H1 (cell line): ENCODE data around the gene GPR42. TPM values are rescaled to one million over a fixed set of nuclear protein-coding genes. Genes with fewer than 3 reads are reported as not detected.

Experiments used
- CTCF ChIA-PET: fragments of 300-600 bp; sonication (Branson Sonifier 250); formaldehyde crosslinking; loops from one replicate; lab custom pipeline; 2021; ENCODE audit not compliant: partially characterized antibody; lab: Charles Lee
- POLR2A ChIA-PET: fragments of 300-600 bp; sonication (Branson Sonifier 250); formaldehyde crosslinking; loops from one replicate; lab custom pipeline; 2021; ENCODE audit warnings: inconsistent platforms; ENCODE audit not compliant: partially characterized antibody; lab: Charles Lee
- DNase-seq, 2 experiments: peaks; one replicate each; pipeline versions ENCODE4 v3.0.0 to v3.0.0-alpha.2; 2010 to 2022; ENCODE audit warnings: low spot score in 2 of 2, low read depth in 1 of 2, mixed read lengths in 1 of 2
- FAIRE-seq: peaks from 2 replicates; lab custom pipeline; 2011; peaks lifted over from hg19 to GRCh38; lab: Jason Lieb, UNC
- H2AFZ ChIP-seq: 2 replicates; pipeline ENCODE4 v1.8.1; 2012; ENCODE audit warnings: low read length, inconsistent platforms
- H2AK5ac ChIP-seq: 2 replicates; pipeline ENCODE4 v1.6.1; 2013; ENCODE audit warnings: low read depth, low read length
- H2BK120ac ChIP-seq: replicated peaks from 2 replicates; pipeline ENCODE3; 2013; ENCODE audit warnings: low read depth, low read length, inconsistent platforms
- H2BK12ac ChIP-seq: 2 replicates; pipeline ENCODE4 v1.6.1; 2013; ENCODE audit warnings: low read depth, low read length
- H2BK15ac ChIP-seq: 2 replicates; pipeline ENCODE4 v1.6.1; 2013; ENCODE audit warnings: low read length
- H2BK20ac ChIP-seq: 2 replicates; pipeline ENCODE4 v1.6.1; 2013; ENCODE audit warnings: low read length
- H2BK5ac ChIP-seq: 2 replicates; pipeline ENCODE4 v1.6.1; 2013; ENCODE audit warnings: low read depth, low read length
- H3K14ac ChIP-seq: 2 replicates; pipeline ENCODE4 v1.6.1; 2013; ENCODE audit warnings: inconsistent platforms; ENCODE audit not compliant: insufficient read length
- H3K18ac ChIP-seq: 2 replicates; pipeline ENCODE4 v1.6.1; 2013; ENCODE audit warnings: low read length; ENCODE audit errors: extremely low read depth
- H3K23ac ChIP-seq: 2 replicates; pipeline ENCODE4 v1.6.1; 2013; ENCODE audit warnings: inconsistent platforms; ENCODE audit not compliant: insufficient read length
- H3K23me2 ChIP-seq: 2 replicates; pipeline ENCODE4 v1.6.1; 2013; ENCODE audit warnings: low read depth, low read length
- H3K27ac ChIP-seq: 2 replicates; pipeline ENCODE4 v1.6.1; 2011; ENCODE audit warnings: low read depth, low read length, inconsistent platforms
- H3K27me3 ChIP-seq, 4 experiments: replicated peaks in 1 of 4; 1 replicate in 1 of 4; 2 replicates in 3 of 4; pipeline versions ENCODE4 v1.6.1 to v1.8.1; 2011 to 2013; ENCODE audit warnings: low read length in 3 of 4, mild to moderate bottlenecking in 3 of 4, inconsistent platforms in 2 of 4, mixed read lengths in 2 of 4, moderate library complexity in 1 of 4; ENCODE audit not compliant: control insufficient read depth in 3 of 4, insufficient read depth in 3 of 4; ENCODE audit errors: extremely low read depth in 1 of 4
- H3K36me3 ChIP-seq, 4 experiments: 2 replicates each; pipeline versions ENCODE4 v1.6.1 to v1.8.1; 2011 to 2013; ENCODE audit warnings: mild to moderate bottlenecking in 4 of 4, low read length in 3 of 4, moderate library complexity in 2 of 4, control low read depth in 1 of 4, inconsistent platforms in 1 of 4; ENCODE audit not compliant: insufficient read depth in 4 of 4, control insufficient read depth in 2 of 4
- H3K4ac ChIP-seq: replicated peaks from 2 replicates; pipeline ENCODE3; 2013; ENCODE audit warnings: low read length, low read depth, mixed read lengths, inconsistent platforms; ENCODE audit not compliant: insufficient read length
- H3K4me1 ChIP-seq, 4 experiments: replicated peaks in 1 of 4; 1 replicate in 1 of 4; 2 replicates in 3 of 4; pipeline versions ENCODE4 v1.6.1 to v1.8.1; 2011 to 2013; ENCODE audit warnings: low read length in 3 of 4, inconsistent platforms in 2 of 4, mixed read lengths in 1 of 4; ENCODE audit not compliant: insufficient read depth in 4 of 4, control insufficient read depth in 3 of 4
- H3K4me2 ChIP-seq, 2 experiments: 2 replicates each; pipeline versions ENCODE4 v1.6.1 to v1.8.1; 2011 to 2013; ENCODE audit warnings: low read depth in 2 of 2, low read length in 2 of 2, control low read depth in 1 of 2, inconsistent platforms in 1 of 2, mild to moderate bottlenecking in 1 of 2; ENCODE audit not compliant: insufficient read depth in 1 of 2
- H3K4me3 ChIP-seq, 4 experiments: fragments of 200-600, 300-600 bp in 1 of 4; sonication (generic), shearing (Covaris generic), sonication (Bioruptor Twin) in 1 of 4; 2 replicates each; pipeline versions ENCODE4 v1.5.1 to v1.8.1; 2011 to 2016; ENCODE audit warnings: low read length in 4 of 4, low read depth in 3 of 4, control low read depth in 2 of 4, inconsistent platforms in 2 of 4, mild to moderate bottlenecking in 2 of 4, mixed read lengths in 1 of 4, moderate library complexity in 1 of 4; ENCODE audit not compliant: insufficient read depth in 2 of 4; ENCODE audit errors: extremely low read depth in 1 of 4
- H3K56ac ChIP-seq: replicated peaks from 2 replicates; pipeline ENCODE3; 2013; ENCODE audit warnings: low read depth, mild to moderate bottlenecking, mixed read lengths, low read length, inconsistent platforms; ENCODE audit not compliant: insufficient read length
- H3K79me1 ChIP-seq: 2 replicates; pipeline ENCODE4 v1.6.1; 2013; ENCODE audit warnings: low read depth, low read length, control low read depth
- H3K79me2 ChIP-seq, 2 experiments: 2 replicates each; pipeline versions ENCODE4 v1.6.1 to v1.8.1; 2012 to 2013; ENCODE audit warnings: low read length in 2 of 2, mild to moderate bottlenecking in 2 of 2, inconsistent platforms in 1 of 2; ENCODE audit not compliant: insufficient read depth in 2 of 2, control insufficient read depth in 1 of 2
- H3K9ac ChIP-seq, 4 experiments: replicated peaks in 1 of 4; 1 replicate in 1 of 4; 2 replicates in 3 of 4; pipeline versions ENCODE4 v1.6.1 to v1.8.1; 2011 to 2013; ENCODE audit warnings: low read depth in 3 of 4, low read length in 3 of 4, control low read depth in 2 of 4, mild to moderate bottlenecking in 2 of 4, moderate library complexity in 2 of 4, inconsistent platforms in 1 of 4; ENCODE audit errors: extremely low read depth in 1 of 4
- H3K9me3 ChIP-seq, 2 experiments: 2 replicates each; pipeline versions ENCODE4 v1.6.1 to v1.8.1; 2012 to 2013; ENCODE audit warnings: mild to moderate bottlenecking in 2 of 2, moderate library complexity in 2 of 2, control low read depth in 1 of 2, inconsistent platforms in 1 of 2, low read depth in 1 of 2, low read length in 1 of 2, mixed read lengths in 1 of 2; ENCODE audit not compliant: insufficient read depth in 2 of 2
- H4K20me1 ChIP-seq, 2 experiments: replicated peaks in 1 of 2; 2 replicates each; pipeline versions ENCODE3 to v1.8.1; 2011 to 2013; ENCODE audit warnings: inconsistent platforms in 2 of 2, low read length in 2 of 2, mild to moderate bottlenecking in 1 of 2; ENCODE audit not compliant: insufficient read depth in 2 of 2, control insufficient read depth in 1 of 2
- H4K5ac ChIP-seq: 2 replicates; pipeline ENCODE4 v1.6.1; 2013; ENCODE audit warnings: low read length, low read depth, mixed read lengths, inconsistent platforms; ENCODE audit not compliant: insufficient read length
- H4K8ac ChIP-seq: 2 replicates; pipeline ENCODE4 v1.8.0; 2013; ENCODE audit warnings: mild to moderate bottlenecking, moderate library complexity, low read length, inconsistent platforms; ENCODE audit not compliant: insufficient read depth; ENCODE audit errors: extremely low read depth
- H4K91ac ChIP-seq: replicated peaks from 2 replicates; pipeline ENCODE3; 2013; ENCODE audit warnings: low read length, mixed read lengths, inconsistent platforms; ENCODE audit not compliant: insufficient read length
- BACH1 ChIP-seq: IDR thresholded peaks from 2 replicates; pipeline ENCODE4 v1.6.1; 2012; ENCODE audit warnings: low read length, improper control_type of control experiment
- BCL11A ChIP-seq, 2 experiments: IDR thresholded peaks; one replicate each; pipeline ENCODE4 v1.6.1; 2011; ENCODE audit warnings: low read depth in 2 of 2, low read length in 2 of 2, mild to moderate bottlenecking in 2 of 2
- CHD2 ChIP-seq: IDR thresholded peaks from 2 replicates; pipeline ENCODE4 v1.6.1; 2012; ENCODE audit warnings: low read length, improper control_type of control experiment
- POLR2A ChIP-seq, 2 experiments: IDR thresholded peaks; 1 replicate in 1 of 2; 2 replicates in 1 of 2; pipeline ENCODE4 v1.6.1; 2011; ENCODE audit warnings: low read depth in 2 of 2, low read length in 2 of 2, mild to moderate bottlenecking in 2 of 2; ENCODE audit errors: control extremely low read depth in 1 of 2
- TAF1 ChIP-seq: IDR thresholded peaks from 2 replicates; pipeline ENCODE4 v1.6.1; 2011; ENCODE audit warnings: mild to moderate bottlenecking, low read depth, low read length
- TCF12 ChIP-seq: IDR thresholded peaks from 2 replicates; pipeline ENCODE4 v1.6.1; 2011; ENCODE audit warnings: low read depth, mild to moderate bottlenecking, low read length
- YY1 ChIP-seq: IDR thresholded peaks from 2 replicates; pipeline ENCODE4 v1.6.1; 2011; ENCODE audit warnings: low read depth, mild to moderate bottlenecking, low read length
- WGBS, 2 experiments: shearing (Covaris generic) in 1 of 2; methylation state at CpG; one replicate each; pipeline versions ENCODE4 v1.1.6 to v1.1.7; 2013 to 2015; ENCODE audit warnings: low lambda C conversion rate in 2 of 2, mixed read lengths in 2 of 2, inconsistent platforms in 1 of 2, low coverage in 1 of 2, missing lambda C conversion rate in 1 of 2; ENCODE audit not compliant: insufficient replicate concordance in 2 of 2, insufficient coverage in 1 of 2, insufficient read length in 1 of 2; ENCODE audit errors: extremely low coverage in 1 of 2, missing lambda C conversion rate in 1 of 2; 5-methylcytosine and 5-hydroxymethylcytosine counted together
- polyA plus RNA-seq, 7 experiments: library from polyadenylated mRNA; depleted of rRNA in 3 of 7; stranded (reverse) in 5 of 7; unstranded in 2 of 7; fragments of >200 nt in 5 of 7; fragments of 200-250 nt in 2 of 7; gene quantifications; 1 replicate in 5 of 7; 2 replicates in 1 of 7; 4 replicates in 1 of 7; pipeline versions ENCODE4 v1.2.1 to v1.2.3, GENCODE V29; 2011 to 2013; ENCODE audit warnings: missing spikeins in 2 of 7, mixed read lengths in 2 of 7
- total RNA-seq: library from RNA; stranded (reverse); fragmentation: NEBNext Ultra II Directional; extraction: Animal tissue kit (Norgen Biotek cat#: 25700); gene quantifications from 2 replicates; pipeline ENCODE4 v1.2.1, GENCODE V29; 2021
- TF ChIP-seq, protein P1 (sequence below): IDR thresholded peaks from 2 replicates; pipeline ENCODE4 v1.6.1; 2012; ENCODE audit warnings: inconsistent platforms

Gene GPR42
- total and polyA plus RNA-seq, 2 of the 8 experiments (the other 6 are each of a cell fraction or from before 2014, with no cell fraction given), result not detected

DNA sequence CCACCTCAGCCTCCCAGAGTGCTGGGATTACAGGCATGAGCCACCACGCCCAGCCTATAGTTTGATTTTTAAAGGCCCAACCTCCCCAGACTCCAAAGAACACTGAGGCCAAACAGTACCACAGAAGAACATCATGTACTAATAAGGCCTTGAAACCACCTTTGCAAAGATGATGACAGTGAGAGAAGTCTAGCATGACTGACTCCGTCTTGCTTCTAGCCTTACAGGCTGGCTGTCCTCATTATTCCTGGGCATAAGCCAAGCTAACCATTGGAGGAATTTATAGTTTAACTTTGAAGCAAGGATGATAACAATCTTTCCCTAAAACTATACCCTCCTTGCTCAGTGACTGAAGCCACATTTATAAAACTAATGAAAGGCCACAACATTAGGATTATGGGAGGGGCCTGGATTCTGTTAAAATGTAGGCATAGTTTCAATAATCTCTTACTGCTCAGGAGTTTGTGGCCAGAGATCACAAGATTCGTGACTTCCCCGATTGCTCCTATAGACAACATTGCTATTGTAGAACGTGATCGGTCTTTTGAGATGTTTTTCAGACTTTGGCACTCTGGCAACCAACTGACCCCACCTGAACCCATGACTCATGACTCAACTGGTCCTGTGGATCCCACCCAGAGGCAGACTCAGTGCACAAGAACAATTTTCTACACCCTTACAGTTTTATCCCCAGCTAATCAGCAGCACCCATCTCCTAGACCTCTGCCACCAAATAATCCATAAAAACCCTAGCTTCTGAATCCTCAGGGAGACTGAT, 17.6 kb downstream of the GPR42 start:
- TF ChIP-seq POLR2A (IDR thresholded peaks at IDR 0.05; ENCODE audit: control extremely low read depth in 1 of 2, low read depth in 2 of 2, low read length in 2 of 2), result no peak
- TF ChIP-seq, protein P1, sequence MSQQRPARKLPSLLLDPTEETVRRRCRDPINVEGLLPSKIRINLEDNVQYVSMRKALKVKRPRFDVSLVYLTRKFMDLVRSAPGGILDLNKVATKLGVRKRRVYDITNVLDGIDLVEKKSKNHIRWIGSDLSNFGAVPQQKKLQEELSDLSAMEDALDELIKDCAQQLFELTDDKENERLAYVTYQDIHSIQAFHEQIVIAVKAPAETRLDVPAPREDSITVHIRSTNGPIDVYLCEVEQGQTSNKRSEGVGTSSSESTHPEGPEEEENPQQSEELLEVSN, result no peak
- TF ChIP-seq BACH1, result no peak
- no peak for TF ChIP-seq BCL11A (IDR thresholded peaks at IDR 0.05; ENCODE audit: low read depth in 2 of 2, low read length in 2 of 2)
- TF ChIP-seq YY1, result no peak
- no peak for TF ChIP-seq CHD2
- TF ChIP-seq TAF1, result no peak
- TF ChIP-seq TCF12, result no peak
- CTCF ChIA-PET, result interaction anchor here (0.8 to 1.9 kb wide), 2 partner anchors 36 to 80 kb away, joined by 3 to 6 read pairs; no protein-coding TSS in a partner anchor
- Histone ChIP-seq H3K56ac (no peak overlapping the region), H3K4me3 (no peak overlapping the region), H2BK15ac (no peak overlapping the region), H3K18ac (no peak overlapping the region), H3K9ac (no peak overlapping the region), H4K8ac (no peak overlapping the region), H3K79me2 (no peaks in the 10 kb centered on the region), H3K4me2 (no peak overlapping the region), H4K91ac (no peak overlapping the region), H3K14ac (no peak overlapping the region), H2BK12ac (no peak overlapping the region), H2BK20ac (no peak overlapping the region), H2AK5ac (no peak overlapping the region), H3K4ac (no peak overlapping the region), H3K79me1 (no peaks in the 10 kb centered on the region), H3K23ac (no peak overlapping the region), H3K27me3 (0 out of 7 replicates have a peak, but pooled peaks cover 0 to 2% (median 0%) of the 10 kb centered on the region in 4 experiments), H3K4me1 (no peaks in the 10 kb centered on the region), H4K20me1 (no peaks in the 10 kb centered on the region), H3K9me3 (peaks cover 29 to 38% of the 10 kb centered on the region in 2 experiments), H3K36me3 (no peaks in the 10 kb centered on the region), H3K27ac (no peak overlapping the region), H3K23me2 (peaks cover 7% of the 10 kb centered on the region; the same call in 1 of the 2 replicates), H2BK5ac (no peak overlapping the region), H2BK120ac (no peak overlapping the region), H4K5ac (no peak overlapping the region), H2AFZ (no peak overlapping the region)
- whole genome bisulfite sequencing, 2 experiments, result 89% methylated on average over 6 of the region's 6 CpGs; no CpG with 5 or more reads in 1 of the 2 experiments
- DNase-seq (no peak), FAIRE-seq (no peak)
- POLR2A ChIA-PET, result no interaction called here
